Adrenal gland (tissue), 5 donors: Measurements from ENCODE around the gene RPS6KA5.

Experiments
- CTCF ChIP-seq, 6 experiments: fragments of 450-650 bp in 4 of 6; fragments of 200-600 bp in 2 of 6; sonication (generic) in 1 of 6; IDR thresholded peaks; 1 replicate in 5 of 6; 2 replicates in 1 of 6; pipeline versions ENCODE4 v1.5.1 to v1.8.0; 2016 to 2021; ENCODE audit warnings: antibody characterized with exemption in 6 of 6, mild to moderate bottlenecking in 2 of 6, moderate library complexity in 1 of 6
- POLR2A ChIP-seq, 2 donors: fragments of 450-650 bp; IDR thresholded peaks; one replicate each; pipeline ENCODE4 v1.6.1; 2017; ENCODE audit warnings: antibody characterized with exemption in 2 of 2, mild to moderate bottlenecking in 2 of 2, moderate library complexity in 1 of 2
- donor health status: DM: no; HTN: no; CAD: no.

- TF ChIP-seq CTCF (IDR thresholded peaks at IDR 0.05) (no peak), POLR2A (IDR thresholded peaks at IDR 0.05) (no peak)
These were observed 21.8 kb upstream of the RPS6KA5 start for GRCh38 chr14:91082282-91082681.
